Natural killer cell (primary cell): Measurements from ENCODE around the gene SPDYE16. TPM values are rescaled to one million over a fixed set of nuclear protein-coding genes. Genes with fewer than 3 reads are reported as not detected.
"Not testable (repeated sequence)": the region's sequence is repeated elsewhere in the genome, so short reads cannot be mapped to it uniquely, and the experiment has no call there.

Source experiments
- ATAC-seq, 3 donors: fragments of 150-1000 bp in 2 of 3; fragments of 200-7000 bp in 1 of 3; cut with Tn5 transposase; 1 replicate in 1 of 3; 2 replicates in 2 of 3; pipeline ENCODE4 v1.10.0; 2021; ENCODE audit warnings: mild to moderate bottlenecking in 2 of 3, moderate library complexity in 2 of 3
- DNase-seq, 2 donors: peaks; one replicate each; pipeline versions ENCODE4 v3.0.0 to v3.0.0-alpha.2; 2013 to 2021; ENCODE audit warnings: mixed read lengths in 1 of 2
- H3K27ac ChIP-seq: one replicate; pipeline ENCODE4 v1.5.1; 2013; ENCODE audit warnings: mild to moderate bottlenecking, low read length
- H3K27me3 ChIP-seq: one replicate; pipeline ENCODE4 v1.6.1; 2013; ENCODE audit warnings: low read length; ENCODE audit not compliant: control insufficient read depth, insufficient read depth
- H3K36me3 ChIP-seq: one replicate; pipeline ENCODE4 v1.6.1; 2013; ENCODE audit warnings: low read length; ENCODE audit not compliant: control insufficient read depth, insufficient read depth
- H3K4me1 ChIP-seq: one replicate; pipeline ENCODE4 v1.6.1; 2013; ENCODE audit warnings: low read length; ENCODE audit not compliant: control insufficient read depth, insufficient read depth
- H3K4me3 ChIP-seq: one replicate; pipeline ENCODE4 v1.5.1; 2013; ENCODE audit warnings: low read length
- H3K9me3 ChIP-seq: one replicate; pipeline ENCODE4 v1.6.1; 2013; ENCODE audit warnings: low read length; ENCODE audit not compliant: control insufficient read depth, insufficient read depth
- H3K27ac Mint-ChIP-seq, 2 donors: one replicate each; pipeline ENCODE4 v1.8.0; 2022; ENCODE audit warnings: mild to moderate bottlenecking in 2 of 2, mixed read lengths in 2 of 2, moderate library complexity in 1 of 2
- H3K27me3 Mint-ChIP-seq, 2 donors: one replicate each; pipeline ENCODE4 v1.8.0; 2022; ENCODE audit warnings: low read depth in 2 of 2, mixed read lengths in 2 of 2
- H3K36me3 Mint-ChIP-seq: one replicate; pipeline ENCODE4 v1.8.0; 2022; ENCODE audit warnings: mixed read lengths
- H3K4me1 Mint-ChIP-seq, 2 donors: one replicate each; pipeline ENCODE4 v1.8.0; 2022; ENCODE audit warnings: mixed read lengths in 2 of 2
- H3K4me3 Mint-ChIP-seq: one replicate; pipeline ENCODE4 v1.8.0; 2022; ENCODE audit warnings: mild to moderate bottlenecking, moderate library complexity, mixed read lengths
- H3K9me3 Mint-ChIP-seq, 2 donors: one replicate each; pipeline ENCODE4 v1.8.0; 2022; ENCODE audit warnings: mixed read lengths in 2 of 2
- WGBS: methylation state at CpG from one replicate; pipeline ENCODE4 v1.1.7; 2013; ENCODE audit warnings: missing lambda C conversion rate; ENCODE audit not compliant: insufficient coverage; 5-methylcytosine and 5-hydroxymethylcytosine counted together
- intact Hi-C: fragments of 100-400 bp; cut with micrococcal nuclease; formaldehyde crosslinking; loops from one replicate; pipeline ENCODE4 v1.14.2; 2022
- total RNA-seq, 4 donors: library from RNA; stranded (reverse); fragments of 120-200 nt in 1 of 4; gene quantifications; one replicate each; pipeline versions ENCODE4 v1.2.3 to v1.2.4, GENCODE V29; 2013 to 2022

The SPDYE16 gene
- total RNA-seq, 3 donors from 2014 or later (not counting 1 experiment from before 2014, with no cell fraction given): 0.32 to 1.4 TPM; not detected in 1

DNA sequence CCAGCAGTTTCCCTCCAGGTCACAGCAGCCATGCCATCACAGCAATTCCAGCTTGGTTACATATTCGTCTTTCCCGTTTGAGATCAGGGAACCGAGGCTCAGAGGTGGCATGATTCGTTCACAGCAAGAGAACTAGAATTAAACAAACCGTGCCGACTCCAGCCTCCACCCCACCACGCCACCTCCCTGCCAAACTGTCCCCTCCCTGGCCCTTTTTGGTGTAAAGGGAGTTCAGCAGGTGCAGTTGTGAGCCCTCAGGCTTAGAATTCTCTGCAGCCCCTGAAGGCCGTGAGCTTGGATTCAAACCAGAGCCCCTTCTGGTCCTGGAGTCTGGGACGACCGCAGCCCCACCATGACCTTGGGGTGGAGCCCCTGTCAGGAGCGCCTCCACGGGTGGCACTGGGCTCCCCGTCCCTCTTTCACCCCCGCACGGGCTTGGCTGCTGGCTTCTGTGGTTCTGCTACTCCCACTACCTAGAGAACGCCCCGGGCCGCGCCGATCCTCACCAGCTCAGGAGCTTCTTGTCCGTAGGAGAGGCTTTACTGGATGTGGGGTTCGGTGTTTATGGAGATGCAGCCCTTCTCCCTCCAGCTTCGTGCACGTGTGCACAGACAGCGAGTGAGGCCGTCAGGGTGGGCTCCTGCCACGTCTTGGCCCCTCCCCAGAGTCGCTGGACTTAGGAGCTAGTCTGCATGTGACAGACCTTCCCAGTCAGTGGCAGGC is 43.7 kb downstream of the SPDYE16 start:
- H3K4me1 Mint-ChIP-seq, H3K36me3 ChIP-seq, H3K36me3 Mint-ChIP-seq, H3K27ac ChIP-seq, H3K27me3 ChIP-seq, H3K4me1 ChIP-seq, H3K27me3 Mint-ChIP-seq, H3K4me3 ChIP-seq, H3K4me3 Mint-ChIP-seq, DNase-seq, ATAC-seq, H3K27ac Mint-ChIP-seq, intact Hi-C loops, H3K9me3 Mint-ChIP-seq, H3K9me3 ChIP-seq: not testable (repeated sequence)
- 83% methylated on average over 6 of the region's 28 CpGs for WGBS

- H3K4me1 ChIP-seq, H3K27ac ChIP-seq, H3K27me3 Mint-ChIP-seq, H3K9me3 Mint-ChIP-seq, H3K36me3 ChIP-seq, H3K36me3 Mint-ChIP-seq, H3K4me3 Mint-ChIP-seq, H3K9me3 ChIP-seq, H3K4me3 ChIP-seq, H3K27me3 ChIP-seq, ATAC-seq, H3K4me1 Mint-ChIP-seq, DNase-seq, intact Hi-C loops, H3K27ac Mint-ChIP-seq: not testable (repeated sequence)
- 90% methylated on average over 2 of the region's 10 CpGs for WGBS
Observed at GRCh38 chr7:76498583-76499200, 44.4 kb downstream of the SPDYE16 start.

DNA sequence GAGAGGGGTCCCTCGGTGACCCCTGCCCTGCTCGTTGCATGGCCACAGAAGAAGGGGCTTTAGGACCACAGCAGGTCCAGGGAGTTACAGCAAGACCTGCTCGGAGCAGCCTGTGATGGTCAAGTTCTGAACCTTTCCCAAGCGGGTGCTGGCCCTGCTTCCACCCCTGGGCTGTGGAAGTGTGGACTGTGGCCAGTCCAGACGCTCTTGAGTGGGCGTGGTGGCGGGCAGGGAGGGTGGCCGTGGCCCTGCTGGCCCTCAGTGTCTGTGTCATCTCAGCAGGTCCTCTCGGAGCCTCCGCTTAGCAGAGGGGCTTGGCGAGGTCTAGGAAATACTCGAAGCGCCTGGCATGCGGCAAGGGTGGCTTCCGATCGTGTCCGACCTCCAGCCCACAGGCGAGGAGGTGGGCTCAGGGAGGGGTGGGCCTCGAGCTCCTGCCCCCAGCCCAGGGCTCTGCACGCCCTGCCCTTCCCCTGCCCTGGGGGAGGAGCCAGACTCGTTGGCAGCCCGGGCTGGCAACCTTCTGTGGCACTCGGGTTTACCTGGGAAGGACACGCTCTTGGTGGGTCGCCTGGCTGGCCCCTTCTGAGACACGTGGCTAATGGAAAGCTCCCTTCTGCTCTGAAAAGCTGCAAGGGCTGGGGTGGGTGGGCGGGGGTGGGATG is 45.0 kb downstream of the SPDYE16 start:
- H3K36me3 Mint-ChIP-seq, H3K27ac Mint-ChIP-seq, H3K4me1 ChIP-seq, H3K9me3 Mint-ChIP-seq, DNase-seq, H3K36me3 ChIP-seq, H3K9me3 ChIP-seq, H3K4me3 Mint-ChIP-seq, H3K4me1 Mint-ChIP-seq, H3K27me3 Mint-ChIP-seq, ATAC-seq, H3K27ac ChIP-seq, intact Hi-C loops, H3K27me3 ChIP-seq, H3K4me3 ChIP-seq: not testable (repeated sequence)
- 95% methylated on average over 4 of the region's 27 CpGs for WGBS

DNA sequence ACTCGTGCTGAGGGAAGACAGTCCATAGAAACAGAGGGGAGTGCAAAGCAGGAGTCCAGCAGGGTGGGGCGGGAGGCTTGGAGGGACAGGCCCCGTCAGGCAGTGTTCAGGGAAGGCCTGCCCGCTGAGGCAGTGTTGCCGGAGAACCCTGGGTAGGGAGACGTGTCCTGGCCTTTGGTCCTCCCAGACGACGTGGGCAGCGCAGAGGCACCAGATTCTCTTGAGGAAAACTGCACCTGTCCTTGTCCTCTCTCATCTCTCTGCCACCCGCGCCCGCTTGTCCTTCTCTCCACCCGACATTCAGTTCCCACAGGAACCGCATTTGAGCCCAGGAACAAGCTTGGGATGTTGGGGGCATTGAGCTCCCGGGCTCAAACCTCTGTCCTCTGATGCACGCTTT is 47.4 kb downstream of the SPDYE16 start:
- DNase-seq, ATAC-seq, H3K9me3 ChIP-seq, H3K36me3 Mint-ChIP-seq, H3K4me1 Mint-ChIP-seq, intact Hi-C loops, H3K4me3 ChIP-seq, H3K27me3 Mint-ChIP-seq, H3K27ac Mint-ChIP-seq, H3K27me3 ChIP-seq, H3K36me3 ChIP-seq, H3K4me1 ChIP-seq, H3K27ac ChIP-seq, H3K4me3 Mint-ChIP-seq, H3K9me3 Mint-ChIP-seq: not testable (repeated sequence)
- WGBS: 98% methylated on average over 12 of the region's 16 CpGs

- H3K27me3 Mint-ChIP-seq, ATAC-seq, H3K9me3 Mint-ChIP-seq, H3K4me1 Mint-ChIP-seq, H3K27ac Mint-ChIP-seq, H3K27me3 ChIP-seq, H3K36me3 Mint-ChIP-seq, H3K27ac ChIP-seq, intact Hi-C loops, DNase-seq, H3K4me1 ChIP-seq, H3K36me3 ChIP-seq, H3K4me3 Mint-ChIP-seq, H3K4me3 ChIP-seq, H3K9me3 ChIP-seq: not testable (repeated sequence)
- 90% methylated on average over 3 of the region's 10 CpGs for WGBS
Observed at GRCh38 chr7:76492139-76492538, 51.0 kb downstream of the SPDYE16 start.

DNA sequence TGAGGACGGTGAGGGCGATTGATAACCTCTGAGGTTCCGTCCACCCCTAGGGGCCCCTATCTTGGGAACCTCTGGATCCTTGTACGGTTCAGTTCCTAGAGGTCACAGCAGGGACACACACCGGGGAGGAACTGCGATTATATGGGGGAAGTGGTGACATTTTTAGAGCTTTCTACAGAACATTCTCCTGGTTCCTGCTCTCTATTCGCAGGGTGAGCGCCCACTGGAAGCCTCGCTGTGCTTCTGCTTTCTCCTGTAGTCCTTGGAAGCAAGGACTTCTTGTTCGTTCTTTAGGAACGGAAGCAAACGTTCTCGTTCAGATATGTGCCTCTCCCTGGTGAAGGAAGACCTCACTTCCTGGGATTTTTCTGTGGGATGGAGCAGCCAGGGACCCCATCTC is 55.1 kb downstream of the SPDYE16 start:
- DNase-seq, H3K4me3 ChIP-seq, H3K27me3 ChIP-seq, ATAC-seq, H3K36me3 Mint-ChIP-seq, H3K27me3 Mint-ChIP-seq, H3K9me3 Mint-ChIP-seq, H3K4me1 ChIP-seq, H3K27ac ChIP-seq, H3K27ac Mint-ChIP-seq, H3K9me3 ChIP-seq, intact Hi-C loops, H3K4me1 Mint-ChIP-seq, H3K4me3 Mint-ChIP-seq, H3K36me3 ChIP-seq: not testable (repeated sequence)
- 57% methylated on average over 2 of the region's 13 CpGs for WGBS

GRCh38 chr7:76486618-76487017 is 56.5 kb downstream of the SPDYE16 start:
- H3K4me1 Mint-ChIP-seq, H3K36me3 Mint-ChIP-seq, intact Hi-C loops, H3K27me3 Mint-ChIP-seq, H3K4me1 ChIP-seq, H3K27ac ChIP-seq, H3K27me3 ChIP-seq, H3K36me3 ChIP-seq, H3K4me3 Mint-ChIP-seq, H3K9me3 ChIP-seq, H3K27ac Mint-ChIP-seq, H3K4me3 ChIP-seq, H3K9me3 Mint-ChIP-seq, DNase-seq: not testable (repeated sequence)
- peak; percentile 90 to 96 (median 96) for ATAC-seq
- WGBS: no CpG with 5 or more reads among the region's 5 CpGs
